Ishikawa (cell line): ENCODE measurements around the gene IRAK1BP1.

ENCODE experiments used
- CEBPB ChIP-seq: IDR thresholded peaks from 2 replicates; pipeline ENCODE4 v1.6.1; 2012
- CREB1 ChIP-seq: IDR thresholded peaks from 2 replicates; pipeline ENCODE4 v1.6.1; 2012; ENCODE audit warnings: low read depth
- EGR1 ChIP-seq: IDR thresholded peaks from 2 replicates; pipeline ENCODE4 v1.6.1; 2012
- EP300 ChIP-seq: IDR thresholded peaks from 2 replicates; pipeline ENCODE4 v1.6.1; 2012; ENCODE audit warnings: borderline replicate concordance
- FOXM1 ChIP-seq: IDR thresholded peaks from 2 replicates; pipeline ENCODE4 v1.6.1; 2012; ENCODE audit warnings: low read depth, borderline replicate concordance
- NFIC ChIP-seq: IDR thresholded peaks from 2 replicates; pipeline ENCODE4 v1.6.1; 2012
- RAD21 ChIP-seq: IDR thresholded peaks from 2 replicates; pipeline ENCODE4 v1.6.1; 2012; ENCODE audit warnings: low read depth
- TAF1 ChIP-seq: IDR thresholded peaks from 2 replicates; pipeline ENCODE4 v1.6.1; 2012; ENCODE audit warnings: low read depth, mild to moderate bottlenecking
- TCF12 ChIP-seq: IDR thresholded peaks from 2 replicates; pipeline ENCODE4 v1.6.1; 2012; ENCODE audit warnings: low read depth
- TEAD4 ChIP-seq: IDR thresholded peaks from 2 replicates; pipeline ENCODE4 v1.6.1; 2012
- YY1 ChIP-seq: IDR thresholded peaks from 2 replicates; pipeline ENCODE4 v1.6.1; 2012; ENCODE audit warnings: low read depth
- ZBTB7A ChIP-seq: IDR thresholded peaks from 2 replicates; pipeline ENCODE4 v1.6.1; 2012; ENCODE audit warnings: low read depth
- TF ChIP-seq, protein P1 (sequence below): IDR thresholded peaks from 2 replicates; pipeline ENCODE4 v1.6.1; 2012; ENCODE audit warnings: low read depth, mild to moderate bottlenecking
- TF ChIP-seq, protein P2 (sequence below): IDR thresholded peaks from 2 replicates; pipeline ENCODE4 v1.6.1; 2012
- TF ChIP-seq, protein P3 (sequence below): IDR thresholded peaks from 2 replicates; pipeline ENCODE4 v1.6.1; 2012

Gene IRAK1BP1

DNA sequence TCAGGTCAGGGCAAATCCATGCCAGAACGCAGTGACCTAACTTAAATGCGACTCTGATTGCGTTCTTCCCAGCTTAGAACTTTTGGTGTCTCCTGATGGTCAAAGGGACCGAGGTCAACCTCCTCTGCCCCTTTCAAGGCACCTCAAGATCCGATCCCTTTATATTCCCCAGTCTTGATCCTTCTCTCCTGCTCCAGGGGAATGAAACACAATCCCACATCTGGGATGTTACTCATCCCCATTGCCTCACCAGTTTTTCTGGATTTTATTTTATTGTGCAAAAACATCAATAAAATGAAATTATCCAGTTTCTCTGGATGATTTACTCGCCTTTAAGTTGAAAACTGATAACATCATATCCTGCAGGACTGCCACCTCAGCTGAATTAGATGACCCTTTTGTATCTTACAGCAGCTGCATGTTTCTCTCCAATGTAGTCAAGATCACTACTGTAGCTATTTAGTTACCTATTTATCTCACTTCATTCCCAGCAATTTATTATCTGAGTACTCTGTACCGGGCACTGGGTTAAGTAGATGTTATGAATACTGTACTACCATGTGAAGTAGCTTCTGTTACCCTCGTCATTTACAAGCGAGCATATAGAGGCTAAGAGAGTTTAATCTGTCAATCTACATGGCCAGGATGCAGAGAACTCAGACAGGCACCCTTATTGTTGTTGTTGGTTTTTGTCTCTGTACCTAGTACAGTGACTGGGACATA lies 44.0 kb downstream of the IRAK1BP1 start:
- no peak for TF ChIP-seq TAF1
- TF ChIP-seq, protein P1, sequence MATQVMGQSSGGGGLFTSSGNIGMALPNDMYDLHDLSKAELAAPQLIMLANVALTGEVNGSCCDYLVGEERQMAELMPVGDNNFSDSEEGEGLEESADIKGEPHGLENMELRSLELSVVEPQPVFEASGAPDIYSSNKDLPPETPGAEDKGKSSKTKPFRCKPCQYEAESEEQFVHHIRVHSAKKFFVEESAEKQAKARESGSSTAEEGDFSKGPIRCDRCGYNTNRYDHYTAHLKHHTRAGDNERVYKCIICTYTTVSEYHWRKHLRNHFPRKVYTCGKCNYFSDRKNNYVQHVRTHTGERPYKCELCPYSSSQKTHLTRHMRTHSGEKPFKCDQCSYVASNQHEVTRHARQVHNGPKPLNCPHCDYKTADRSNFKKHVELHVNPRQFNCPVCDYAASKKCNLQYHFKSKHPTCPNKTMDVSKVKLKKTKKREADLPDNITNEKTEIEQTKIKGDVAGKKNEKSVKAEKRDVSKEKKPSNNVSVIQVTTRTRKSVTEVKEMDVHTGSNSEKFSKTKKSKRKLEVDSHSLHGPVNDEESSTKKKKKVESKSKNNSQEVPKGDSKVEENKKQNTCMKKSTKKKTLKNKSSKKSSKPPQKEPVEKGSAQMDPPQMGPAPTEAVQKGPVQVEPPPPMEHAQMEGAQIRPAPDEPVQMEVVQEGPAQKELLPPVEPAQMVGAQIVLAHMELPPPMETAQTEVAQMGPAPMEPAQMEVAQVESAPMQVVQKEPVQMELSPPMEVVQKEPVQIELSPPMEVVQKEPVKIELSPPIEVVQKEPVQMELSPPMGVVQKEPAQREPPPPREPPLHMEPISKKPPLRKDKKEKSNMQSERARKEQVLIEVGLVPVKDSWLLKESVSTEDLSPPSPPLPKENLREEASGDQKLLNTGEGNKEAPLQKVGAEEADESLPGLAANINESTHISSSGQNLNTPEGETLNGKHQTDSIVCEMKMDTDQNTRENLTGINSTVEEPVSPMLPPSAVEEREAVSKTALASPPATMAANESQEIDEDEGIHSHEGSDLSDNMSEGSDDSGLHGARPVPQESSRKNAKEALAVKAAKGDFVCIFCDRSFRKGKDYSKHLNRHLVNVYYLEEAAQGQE: no peak
- TF ChIP-seq, protein P2, sequence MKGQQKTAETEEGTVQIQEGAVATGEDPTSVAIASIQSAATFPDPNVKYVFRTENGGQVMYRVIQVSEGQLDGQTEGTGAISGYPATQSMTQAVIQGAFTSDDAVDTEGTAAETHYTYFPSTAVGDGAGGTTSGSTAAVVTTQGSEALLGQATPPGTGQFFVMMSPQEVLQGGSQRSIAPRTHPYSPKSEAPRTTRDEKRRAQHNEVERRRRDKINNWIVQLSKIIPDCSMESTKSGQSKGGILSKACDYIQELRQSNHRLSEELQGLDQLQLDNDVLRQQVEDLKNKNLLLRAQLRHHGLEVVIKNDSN: no peak

DNA sequence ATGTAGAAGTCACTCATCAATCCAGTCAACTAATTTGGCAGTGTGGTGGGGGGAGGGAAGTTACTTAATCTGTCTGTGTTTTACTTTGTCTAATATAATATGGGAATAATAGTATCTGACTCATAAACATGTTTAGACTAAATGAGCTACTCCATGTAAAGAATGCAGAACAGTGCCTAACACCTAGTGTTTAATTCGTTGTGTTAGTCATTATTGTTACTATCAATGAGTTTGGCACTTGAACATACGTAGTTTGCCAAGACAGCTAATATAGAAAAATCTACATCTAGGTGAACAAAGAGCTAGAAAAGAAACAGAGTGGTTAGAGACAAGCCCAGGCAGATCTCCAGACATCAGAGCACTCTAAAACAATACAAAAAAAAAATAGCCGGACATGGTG lies 49.1 kb downstream of the IRAK1BP1 start:
- TF ChIP-seq, protein P2: no peak
- no peak for TF ChIP-seq ZBTB7A
- TF ChIP-seq, protein P3, sequence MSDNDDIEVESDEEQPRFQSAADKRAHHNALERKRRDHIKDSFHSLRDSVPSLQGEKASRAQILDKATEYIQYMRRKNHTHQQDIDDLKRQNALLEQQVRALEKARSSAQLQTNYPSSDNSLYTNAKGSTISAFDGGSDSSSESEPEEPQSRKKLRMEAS: no peak
- no peak for TF ChIP-seq EP300
- no peak for TF ChIP-seq TAF1
- no peak for TF ChIP-seq CREB1

DNA sequence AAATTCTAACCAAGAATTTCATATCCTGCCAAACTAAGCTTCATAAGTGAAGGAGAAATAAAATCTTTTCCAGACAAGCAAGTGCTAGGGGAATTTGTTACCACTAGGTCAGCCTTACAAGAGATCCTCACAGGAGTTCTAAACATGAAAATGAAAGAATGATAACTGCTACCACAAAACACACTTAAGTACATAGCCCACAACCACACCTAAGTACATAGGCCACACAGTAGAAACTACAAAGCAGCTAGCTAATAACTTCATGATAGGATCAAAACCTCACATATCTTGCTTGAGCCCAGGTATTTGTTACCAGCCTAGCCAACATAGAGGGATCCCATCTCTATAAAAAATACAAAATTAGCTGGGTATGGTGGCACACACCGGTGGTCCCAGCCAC lies 50.4 kb downstream of the IRAK1BP1 start:
- TF ChIP-seq TAF1 (no peak), CREB1 (no peak), FOXM1 (no peak), ZBTB7A (no peak), YY1 (no peak), NFIC (no peak), TEAD4 (no peak), EGR1 (no peak), EP300 (no peak), TCF12 (no peak), RAD21 (no peak), CEBPB (no peak)
- TF ChIP-seq, protein P1: no peak
- TF ChIP-seq, protein P2: no peak
- TF ChIP-seq, protein P3: no peak

DNA sequence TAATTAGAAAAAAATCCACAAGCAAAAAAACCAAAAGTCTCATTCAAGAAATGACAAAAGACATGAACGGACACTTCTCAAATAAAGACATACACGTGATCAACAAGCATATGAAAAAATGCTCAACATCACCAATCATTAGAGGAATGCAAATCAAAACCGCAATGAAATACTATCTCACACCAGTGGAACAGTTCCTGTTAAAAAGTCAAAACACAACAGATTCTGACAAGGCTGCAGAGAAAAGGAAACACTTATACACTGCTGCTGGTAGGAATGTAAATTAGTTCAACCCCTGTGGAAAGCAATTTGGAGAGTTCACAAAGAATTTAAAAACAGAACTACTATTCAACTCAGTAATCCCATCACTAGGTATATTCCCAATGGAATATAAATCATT lies 58.0 kb downstream of the IRAK1BP1 start:
- TF ChIP-seq EGR1 (no peak), YY1 (no peak), RAD21 (no peak), TEAD4 (no peak), ZBTB7A (no peak)
- TF ChIP-seq, protein P3: no peak
- TF ChIP-seq, protein P1: no peak
